IPS DF 6.9 (cell line): ENCODE measurements around the gene EXOSC10.

Source experiments
- DNase-seq: peaks from one replicate; pipeline ENCODE4 v3.0.0-alpha.2; 2013; ENCODE audit warnings: low read depth, low spot score
- H3K27ac ChIP-seq: one replicate; pipeline ENCODE4 v1.5.1; 2013; ENCODE audit warnings: low read length, control low read depth
- H3K27me3 ChIP-seq: 2 replicates; pipeline ENCODE4 v1.6.1; 2013; ENCODE audit warnings: mild to moderate bottlenecking, low read length; ENCODE audit not compliant: control insufficient read depth, insufficient read depth
- H3K36me3 ChIP-seq: 2 replicates; pipeline ENCODE4 v1.6.1; 2013; ENCODE audit warnings: low read length; ENCODE audit not compliant: control insufficient read depth, insufficient read depth
- H3K4me1 ChIP-seq: 2 replicates; pipeline ENCODE4 v1.6.1; 2013; ENCODE audit warnings: low read length; ENCODE audit not compliant: control insufficient read depth, insufficient read depth
- H3K4me3 ChIP-seq: 2 replicates; pipeline ENCODE4 v1.5.1; 2013; ENCODE audit warnings: mild to moderate bottlenecking, low read length
- H3K9me3 ChIP-seq: 2 replicates; pipeline ENCODE4 v1.6.1; 2013; ENCODE audit warnings: low read length, inconsistent platforms; ENCODE audit not compliant: control insufficient read depth, insufficient read depth
- WGBS: extraction: QIAGEN DNeasy Blood & Tissue Kit; methylation state at CpG from one replicate; pipeline ENCODE4 v1.1.7; 2013; ENCODE audit warnings: mixed read lengths, missing lambda C conversion rate; ENCODE audit not compliant: insufficient read length, insufficient coverage; 5-methylcytosine and 5-hydroxymethylcytosine counted together

The EXOSC10 gene

GRCh38 chr1:11031624-11032262 lies 67.9 kb downstream of the EXOSC10 start:
- no peak overlapping the region for H3K27ac ChIP-seq
- no CpG with 5 or more reads among the region's 10 CpGs for WGBS
- no peak for DNase-seq

GRCh38 chr1:11030865-11031264 lies 68.8 kb downstream of the EXOSC10 start:
- WGBS, result no CpG with 5 or more reads among the region's 9 CpGs

More at GRCh38 chr1:11031624-11032262, 67.9 kb downstream of the EXOSC10 start:
- Histone ChIP-seq H3K36me3 (peaks cover 3% of the 10 kb centered on the region; the same call in 1 of the 2 replicates), H3K9me3 (no peaks in the 10 kb centered on the region), H3K27me3 (no peaks in the 10 kb centered on the region), H3K4me3 (no peak overlapping the region), H3K4me1 (no peaks in the 10 kb centered on the region)

GRCh38 chr1:11028018-11028417 lies 71.7 kb downstream of the EXOSC10 start:
- Histone ChIP-seq H3K4me3 (no peak overlapping the region), H3K4me1 (no peaks in the 10 kb centered on the region), H3K9me3 (no peaks in the 10 kb centered on the region), H3K27me3 (no peaks in the 10 kb centered on the region), H3K36me3 (peaks cover 11% of the 10 kb centered on the region; the same call in 1 of the 2 replicates), H3K27ac (no peak overlapping the region)
- DNase-seq, result no peak
- no CpG with 5 or more reads among the region's 3 CpGs for WGBS

More at GRCh38 chr1:11030865-11031264, 68.8 kb downstream of the EXOSC10 start:
- H3K4me1 ChIP-seq, result no peaks in the 10 kb centered on the region
- no peak overlapping the region for H3K27ac ChIP-seq
- no peaks in the 10 kb centered on the region for H3K27me3 ChIP-seq
- H3K36me3 ChIP-seq, result peaks cover 6% of the 10 kb centered on the region; the same call in 1 of the 2 replicates
- H3K4me3 ChIP-seq, result no peak overlapping the region
- no peaks in the 10 kb centered on the region for H3K9me3 ChIP-seq
- DNase-seq, result no peak

- no peak for DNase-seq
- H3K4me1 ChIP-seq, result no peaks in the 10 kb centered on the region
- H3K27me3 ChIP-seq, result no peaks in the 10 kb centered on the region
- no peak overlapping the region for H3K4me3 ChIP-seq
- H3K9me3 ChIP-seq, result no peaks in the 10 kb centered on the region
- no peak overlapping the region for H3K27ac ChIP-seq
- WGBS, result no CpG with 5 or more reads among the region's 6 CpGs
- peaks cover 13% of the 10 kb centered on the region; the same call in 1 of the 2 replicates for H3K36me3 ChIP-seq
Observed at GRCh38 chr1:11027316-11027715, 72.4 kb downstream of the EXOSC10 start.

- WGBS, result no CpG with 5 or more reads among the region's 5 CpGs
- H3K27ac ChIP-seq, result no peak overlapping the region
- H3K4me3 ChIP-seq, result no peak overlapping the region
- no peak for DNase-seq
- H3K4me1 ChIP-seq, result no peaks in the 10 kb centered on the region
- H3K27me3 ChIP-seq, result no peaks in the 10 kb centered on the region
- peaks cover 17% of the 10 kb centered on the region; the same call in 1 of the 2 replicates for H3K36me3 ChIP-seq
- H3K9me3 ChIP-seq, result no peaks in the 10 kb centered on the region
Observed at GRCh38 chr1:11026903-11027302, 72.8 kb downstream of the EXOSC10 start.

GRCh38 chr1:11026052-11026451 lies 73.6 kb downstream of the EXOSC10 start:
- Histone ChIP-seq H3K36me3 (peaks cover 23% of the 10 kb centered on the region), H3K9me3 (no peaks in the 10 kb centered on the region), H3K27ac (no peak overlapping the region), H3K4me3 (no peak overlapping the region), H3K4me1 (no peaks in the 10 kb centered on the region), H3K27me3 (no peaks in the 10 kb centered on the region)
- no CpG with 5 or more reads among the region's 1 CpG for WGBS
- no peak for DNase-seq

- DNase-seq, result no peak
- Histone ChIP-seq H3K4me1 (no peaks in the 10 kb centered on the region), H3K9me3 (no peaks in the 10 kb centered on the region), H3K27me3 (no peaks in the 10 kb centered on the region), H3K27ac (no peak overlapping the region), H3K36me3 (peaks cover 26% of the 10 kb centered on the region), H3K4me3 (no peak overlapping the region)
- WGBS, result 100% methylated on average over 1 of the region's 1 CpG
Observed at GRCh38 chr1:11025618-11026017, 74.1 kb downstream of the EXOSC10 start.

- Histone ChIP-seq H3K36me3 (peaks cover 31% of the 10 kb centered on the region), H3K9me3 (no peaks in the 10 kb centered on the region), H3K4me3 (no peak overlapping the region), H3K4me1 (no peaks in the 10 kb centered on the region), H3K27ac (no peak overlapping the region), H3K27me3 (no peaks in the 10 kb centered on the region)
- DNase-seq, result no peak
- no CpG with 5 or more reads among the region's 2 CpGs for WGBS
Observed at GRCh38 chr1:11024874-11025203, 74.8 kb downstream of the EXOSC10 start.

GRCh38 chr1:11024154-11024873 lies 75.4 kb downstream of the EXOSC10 start:
- no peak overlapping the region for H3K4me3 ChIP-seq
- no peaks in the 10 kb centered on the region for H3K4me1 ChIP-seq
- H3K9me3 ChIP-seq, result no peaks in the 10 kb centered on the region
- no CpG with 5 or more reads among the region's 3 CpGs for WGBS
- H3K27me3 ChIP-seq, result no peaks in the 10 kb centered on the region
- H3K27ac ChIP-seq, result no peak overlapping the region
- H3K36me3 ChIP-seq, result peaks cover 33% of the 10 kb centered on the region
- DNase-seq, result no peak

GRCh38 chr1:11023201-11023600 lies 76.5 kb downstream of the EXOSC10 start:
- WGBS, result no CpG with 5 or more reads among the region's 14 CpGs
- Histone ChIP-seq H3K4me1 (no peaks in the 10 kb centered on the region), H3K9me3 (no peaks in the 10 kb centered on the region), H3K27me3 (no peaks in the 10 kb centered on the region), H3K27ac (no peak overlapping the region), H3K36me3 (peaks cover 40% of the 10 kb centered on the region), H3K4me3 (no peak overlapping the region)
- DNase-seq, result no peak
